Vagina (tissue), 2 donors: ENCODE measurements around the gene XRN1.

ENCODE experiments used
- CTCF ChIP-seq, 3 experiments: fragments of 450-650 bp in 2 of 3; fragments of 200-600 bp in 1 of 3; sonication (generic) in 1 of 3; IDR thresholded peaks; one replicate each; pipeline ENCODE4 v1.5.1; 2017 to 2019; ENCODE audit warnings: antibody characterized with exemption in 3 of 3, mild to moderate bottlenecking in 2 of 3, moderate library complexity in 2 of 3
- POLR2AphosphoS5 ChIP-seq, 2 donors: sonication (generic); formaldehyde crosslinking; IDR thresholded peaks; one replicate each; pipeline ENCODE4 v1.9.0; 2017; ENCODE audit warnings: antibody characterized with exemption in 2 of 2, mild to moderate bottlenecking in 2 of 2, low read depth in 1 of 2; ENCODE audit not compliant: insufficient read depth in 1 of 2

GRCh38 chr3:142417302-142417701 is 30.5 kb downstream of the XRN1 start:
- TF ChIP-seq CTCF (IDR thresholded peaks at IDR 0.05) = no peak
- no peak for TF ChIP-seq POLR2AphosphoS5 (IDR thresholded peaks at IDR 0.05; ENCODE audit: insufficient read depth in 1 of 2, low read depth in 1 of 2)
